GM19468 (cell line): ENCODE data around the gene H3-3A.
"Not testable (repeated sequence)": the region's sequence is repeated elsewhere in the genome, so short reads cannot be mapped to it uniquely, and the experiment has no call there.

Experiments used
- ATAC-seq: cut with Tn5 transposase; IDR thresholded peaks from one replicate; pipeline ENCODE4 v1.9.1; 2021; ENCODE audit warnings: mild to moderate bottlenecking, moderate library complexity, moderate number of reproducible peaks; ENCODE audit not compliant: unreplicated experiment; ENCODE audit errors: extremely low read depth

H3-3A gene

GRCh38 chr1:226082959-226083301 lies 20.4 kb downstream of the H3-3A start:
- no peak for ATAC-seq

DNA sequence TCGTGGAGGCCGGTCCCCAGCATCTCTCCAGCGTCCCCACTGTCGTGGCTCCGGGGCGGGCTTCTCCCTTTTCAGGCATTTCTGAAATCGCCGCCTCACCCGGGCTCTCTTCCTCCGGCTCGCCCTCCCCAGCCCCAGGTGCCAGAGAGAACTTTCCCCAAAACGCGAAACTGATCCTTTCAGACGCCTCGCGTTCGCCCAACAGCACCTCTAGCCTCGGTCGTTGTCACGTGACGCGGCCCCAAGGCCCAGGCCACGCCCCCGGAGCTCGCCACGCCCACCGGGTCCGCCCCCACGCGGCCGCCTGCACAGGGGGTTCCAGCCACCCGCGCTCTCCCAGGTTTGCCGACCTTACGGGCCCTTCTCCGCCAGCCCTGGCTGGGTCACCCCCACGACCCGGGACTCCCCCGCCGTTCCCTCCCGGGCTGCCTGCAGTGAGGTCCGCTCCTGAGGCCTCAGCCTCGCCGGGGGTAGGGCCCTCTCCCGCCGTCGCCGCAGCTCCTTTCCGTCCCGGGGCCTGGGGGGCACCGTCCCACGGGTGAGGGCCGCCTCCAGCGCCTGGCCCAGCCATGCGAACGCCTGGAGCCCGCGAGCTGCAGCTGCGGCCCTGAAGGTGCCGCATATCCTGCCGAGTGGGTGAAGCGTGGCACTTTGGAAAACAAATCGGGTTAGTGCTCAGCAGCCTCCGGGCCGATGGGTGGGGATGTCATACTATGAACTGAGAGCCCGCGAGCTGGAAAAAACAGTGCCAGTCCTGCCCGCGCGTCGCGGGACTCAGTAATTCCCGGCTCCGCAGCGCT lies 21.0 kb downstream of the H3-3A start:
- ATAC-seq: peak; percentile 76

DNA sequence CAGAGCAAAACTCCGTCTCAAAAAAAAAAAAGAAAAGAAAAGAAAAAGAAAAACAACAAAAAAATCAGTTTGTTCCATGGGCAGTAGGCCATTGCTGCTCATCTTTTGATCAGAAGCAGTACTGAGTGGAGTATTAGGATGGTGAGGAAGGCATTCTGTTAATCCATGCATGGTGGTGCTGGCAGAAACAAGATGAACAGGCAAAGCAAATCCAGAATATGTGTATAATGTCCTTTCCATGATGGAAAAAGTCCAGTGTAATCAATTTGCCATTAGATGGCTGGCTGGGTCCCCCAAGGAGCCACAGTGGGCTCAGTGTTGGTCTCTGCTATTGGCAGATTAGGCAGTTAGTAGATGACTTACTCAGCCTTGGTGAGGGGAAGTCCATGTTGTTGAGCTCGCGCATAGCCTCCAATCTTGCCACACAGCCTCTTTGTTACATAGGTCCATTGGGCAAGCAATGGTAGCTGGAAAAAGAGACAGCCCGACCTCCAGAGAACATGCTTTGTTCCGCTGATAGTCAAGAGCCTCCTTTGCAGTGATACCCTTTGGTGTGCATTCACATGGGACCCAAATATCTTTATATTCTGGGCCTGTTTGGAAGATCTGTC lies 23.3 kb downstream of the H3-3A start:
- ATAC-seq: no peak

GRCh38 chr1:226086776-226087175 lies 24.3 kb downstream of the H3-3A start:
- no peak for ATAC-seq

- ATAC-seq: no peak
These were observed 28.9 kb downstream of the H3-3A start for GRCh38 chr1:226091461-226091860.

GRCh38 chr1:226092048-226092820 lies 29.7 kb downstream of the H3-3A start:
- not testable (repeated sequence) for ATAC-seq

- no peak for ATAC-seq
These were observed 30.4 kb downstream of the H3-3A start for GRCh38 chr1:226092965-226093364.

GRCh38 chr1:226093621-226094020 lies 31.1 kb downstream of the H3-3A start:
- no peak for ATAC-seq

DNA sequence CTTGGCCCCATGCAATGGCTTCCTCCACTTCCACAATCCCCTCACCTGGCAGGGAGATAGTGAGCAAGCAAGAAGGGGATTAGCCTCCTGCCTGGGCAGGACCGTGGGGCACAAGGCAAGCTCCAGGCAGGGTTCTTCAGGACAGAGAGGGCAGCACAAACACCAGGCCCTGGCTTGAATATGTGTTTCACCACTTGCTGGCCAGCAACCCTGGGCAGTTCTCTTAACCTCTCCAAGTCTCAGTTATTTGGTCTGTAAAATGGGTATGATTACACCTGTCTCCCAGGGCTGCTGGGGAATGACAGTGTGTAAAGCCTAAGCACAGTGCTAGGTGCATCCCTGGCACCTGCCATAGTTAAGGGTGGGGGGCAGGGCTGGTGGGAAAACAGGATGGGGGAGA lies 31.9 kb downstream of the H3-3A start:
- no peak for ATAC-seq

- ATAC-seq: no peak
These were observed 32.8 kb downstream of the H3-3A start for GRCh38 chr1:226095286-226095685.

- no peak for ATAC-seq
These were observed 35.5 kb downstream of the H3-3A start for GRCh38 chr1:226097866-226098625.

- ATAC-seq: no peak
These were observed 36.6 kb downstream of the H3-3A start for GRCh38 chr1:226098870-226099835.

DNA sequence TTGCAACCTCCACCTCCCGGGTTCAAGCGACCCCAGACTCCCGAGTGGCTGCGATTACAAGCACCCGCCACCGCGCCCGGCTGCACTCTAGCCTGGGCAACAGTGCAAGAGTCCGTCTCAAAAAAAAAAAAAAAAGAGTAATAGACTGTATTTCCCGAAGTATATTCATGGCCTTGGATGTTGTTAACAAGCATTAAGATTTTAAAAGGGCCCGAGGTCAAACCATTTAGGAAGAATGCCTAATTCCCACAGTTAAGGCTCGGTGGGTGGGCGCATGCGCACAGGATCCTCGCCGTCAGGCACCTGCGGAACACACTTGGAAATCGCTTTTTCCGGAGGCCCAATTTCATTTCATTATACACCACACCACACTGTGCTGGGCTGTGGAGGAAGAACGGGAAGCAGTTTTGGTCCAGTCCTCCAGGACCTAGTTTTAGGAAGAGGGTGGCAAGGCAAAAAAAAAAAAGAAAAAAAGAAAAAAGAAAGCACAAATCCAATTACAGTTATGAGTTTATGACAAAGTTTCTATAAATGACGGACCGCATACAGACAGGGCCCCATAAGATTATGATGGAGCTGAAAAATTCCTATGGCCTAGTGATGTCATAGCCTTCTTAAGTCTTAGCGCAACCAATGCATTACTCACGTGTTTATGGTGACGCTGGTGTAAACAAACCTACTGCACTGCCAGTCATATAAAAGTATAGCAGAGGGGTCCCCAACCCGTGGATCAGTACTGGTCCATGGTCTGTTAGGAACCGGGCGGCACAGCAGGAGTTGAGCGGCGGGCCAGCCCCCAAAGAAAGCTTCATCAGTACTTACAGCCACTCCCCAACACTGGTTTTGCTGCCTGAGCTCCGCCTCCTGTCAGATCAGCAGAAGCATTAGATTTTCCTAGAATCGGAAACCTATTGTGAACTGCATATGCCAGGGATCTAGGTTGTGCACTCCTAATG lies 38.2 kb downstream of the H3-3A start:
- no peak for ATAC-seq

GRCh38 chr1:226104671-226105121 lies 42.2 kb downstream of the H3-3A start:
- no peak for ATAC-seq

GRCh38 chr1:226107471-226108460 lies 45.2 kb downstream of the H3-3A start:
- ATAC-seq: no peak

- no peak for ATAC-seq
These were observed 46.7 kb downstream of the H3-3A start for GRCh38 chr1:226108935-226109828.
